Peyer's patch (tissue), 4 donors: Measurements from ENCODE around the gene TPP2.

Source experiments
- CTCF ChIP-seq, 6 experiments: fragments of 450-650 bp in 4 of 6; fragments of 200-600 bp in 2 of 6; sonication (generic) in 1 of 6; IDR thresholded peaks; one replicate each; pipeline ENCODE4 v1.5.1; 2017 to 2019; ENCODE audit warnings: antibody characterized with exemption in 6 of 6, mild to moderate bottlenecking in 3 of 6, moderate library complexity in 1 of 6
- POLR2A ChIP-seq, 2 donors: fragments of 450-650 bp; IDR thresholded peaks; one replicate each; pipeline ENCODE4 v1.5.1; 2017; ENCODE audit warnings: antibody characterized with exemption in 2 of 2, mild to moderate bottlenecking in 2 of 2, moderate library complexity in 2 of 2

GRCh38 chr13:102710261-102710679, 113.5 kb downstream of the TPP2 start:
- TF ChIP-seq CTCF (IDR thresholded peaks at IDR 0.05), result no peak
- TF ChIP-seq POLR2A (IDR thresholded peaks at IDR 0.05), result no peak
